Epithelial cell of prostate (primary cell): Measurements from ENCODE around the gene MAGEA10.

Source experiments
- DNase-seq: peaks from one replicate; pipeline ENCODE4 v3.0.0-alpha.2; 2011; ENCODE audit warnings: low read depth, low spot score
- H3K27ac ChIP-seq: fragments of 450-650 bp; 2 replicates; pipeline ENCODE4 v1.5.1; 2017; ENCODE audit warnings: mild to moderate bottlenecking

The MAGEA10 gene

GRCh38 chrX:152086141-152086540 is 52.2 kb downstream of the MAGEA10 start:
- H3K27ac ChIP-seq: no peak overlapping the region
- DNase-seq: no peak
